ENCODE results near the gene F10.

Gene F10

GRCh38 chr13:113138792-113139551, 16.4 kb downstream of the F10 start:
- DNase-seq (ENCODE audit: low read depth) = no peak

- DNase-seq (ENCODE audit: low read depth) = no peak
These were observed 17.0 kb downstream of the F10 start for GRCh38 chr13:113139577-113139976.

GRCh38 chr13:113140677-113141600, 18.3 kb downstream of the F10 start:
- no peak for DNase-seq (ENCODE audit: low read depth)

- DNase-seq (ENCODE audit: low read depth) = no peak
These were observed 19.0 kb downstream of the F10 start for GRCh38 chr13:113141601-113141970.

- DNase-seq (ENCODE audit: low read depth) = no peak
These were observed 20.3 kb downstream of the F10 start for GRCh38 chr13:113142876-113143275.

- no peak for DNase-seq (ENCODE audit: low read depth)
These were observed 21.1 kb downstream of the F10 start for GRCh38 chr13:113143466-113144254.

GRCh38 chr13:113144255-113144629, 21.6 kb downstream of the F10 start:
- no peak for DNase-seq (ENCODE audit: low read depth)

GRCh38 chr13:113145496-113145895, 22.9 kb downstream of the F10 start:
- DNase-seq (ENCODE audit: low read depth) = no peak

- no peak for DNase-seq (ENCODE audit: low read depth)
These were observed 23.5 kb downstream of the F10 start for GRCh38 chr13:113145911-113146598.

GRCh38 chr13:113146750-113147149, 24.2 kb downstream of the F10 start:
- no peak for DNase-seq (ENCODE audit: low read depth)

GRCh38 chr13:113147206-113147605, 24.6 kb downstream of the F10 start:
- no peak for DNase-seq (ENCODE audit: low read depth)

- no peak for DNase-seq (ENCODE audit: low read depth)
These were observed 25.8 kb downstream of the F10 start for GRCh38 chr13:113148407-113148806.

GRCh38 chr13:113148940-113149503, 26.4 kb downstream of the F10 start:
- no peak for DNase-seq (ENCODE audit: low read depth)

- DNase-seq (ENCODE audit: low read depth) = no peak
These were observed 27.3 kb downstream of the F10 start for GRCh38 chr13:113149711-113150549.

- DNase-seq (ENCODE audit: low read depth) = no peak
These were observed 28.2 kb downstream of the F10 start for GRCh38 chr13:113150550-113151365.

GRCh38 chr13:113151745-113152690, 29.4 kb downstream of the F10 start:
- no peak for DNase-seq (ENCODE audit: low read depth)

- DNase-seq (ENCODE audit: low read depth) = no peak
These were observed 30.0 kb downstream of the F10 start for GRCh38 chr13:113152691-113152983.

GRCh38 chr13:113152984-113153809, 30.6 kb downstream of the F10 start:
- DNase-seq (ENCODE audit: low read depth) = no peak
